NCI-H2171 (cell line): Measurements from ENCODE around the gene TRAPPC5.

Source experiments
- DNase-seq: peaks from one replicate; lab custom pipeline; 2025; lab: John Stamatoyannopoulos, UW

Gene TRAPPC5

DNA sequence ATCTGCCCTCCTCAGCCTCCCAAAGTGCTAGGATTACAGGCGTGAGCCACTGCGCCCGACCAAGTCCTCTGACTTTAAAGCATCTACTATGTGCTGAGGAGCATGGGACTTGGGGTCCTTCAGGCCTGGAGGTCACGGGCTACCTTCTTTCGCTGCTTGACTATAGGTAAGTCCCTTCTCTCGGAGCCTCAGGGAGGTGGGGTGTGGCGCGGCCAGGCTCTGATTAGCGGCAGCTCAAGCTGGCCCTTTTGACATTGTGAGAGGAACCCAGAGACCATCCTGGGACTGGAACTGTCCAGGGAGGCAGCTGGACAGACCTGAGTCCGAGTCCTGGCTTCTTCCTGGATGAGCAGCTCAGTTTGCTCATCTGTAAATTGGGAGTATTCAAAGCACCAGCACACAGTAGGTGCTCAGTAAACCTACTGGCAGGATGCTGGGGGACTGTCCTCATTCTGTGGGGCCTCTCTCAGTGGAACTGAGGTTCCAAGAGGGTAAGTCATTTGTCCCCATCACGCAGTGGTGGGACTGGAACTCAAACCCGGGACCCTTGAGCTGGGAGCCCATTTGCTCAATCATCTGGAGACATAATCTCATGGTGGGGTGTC, 20.5 kb downstream of the TRAPPC5 start:
- no peak for DNase-seq

GRCh38 chr19:7701654-7702457, 21.2 kb downstream of the TRAPPC5 start, which contains the start of gene FCER2:
Gene FCER2, minus strand, starts transcription at chr19:7702131. Its CDS starts 2,371 bp downstream, at chr19:7699760.
- DNase-seq = no peak

DNA sequence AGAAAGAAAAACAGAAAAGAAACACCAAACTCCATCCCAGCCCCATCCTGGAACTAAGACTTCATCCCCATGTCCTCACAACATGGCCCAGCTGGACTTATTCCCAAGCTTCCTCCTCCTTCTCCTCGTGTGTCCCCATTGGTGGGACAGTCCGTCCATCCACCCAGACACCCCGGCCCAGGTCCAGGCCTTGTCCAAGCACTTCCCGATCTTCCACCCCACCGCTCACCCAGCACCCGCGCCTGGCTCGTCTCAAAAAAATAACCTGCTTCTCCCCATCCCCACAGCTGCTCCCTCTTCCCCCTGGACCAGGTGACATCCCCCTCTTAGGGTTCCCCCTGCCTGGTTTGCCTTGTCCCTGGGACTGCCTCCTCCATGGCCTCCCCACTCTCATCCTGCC, 22.7 kb downstream of the TRAPPC5 start:
- DNase-seq = no peak

DNA sequence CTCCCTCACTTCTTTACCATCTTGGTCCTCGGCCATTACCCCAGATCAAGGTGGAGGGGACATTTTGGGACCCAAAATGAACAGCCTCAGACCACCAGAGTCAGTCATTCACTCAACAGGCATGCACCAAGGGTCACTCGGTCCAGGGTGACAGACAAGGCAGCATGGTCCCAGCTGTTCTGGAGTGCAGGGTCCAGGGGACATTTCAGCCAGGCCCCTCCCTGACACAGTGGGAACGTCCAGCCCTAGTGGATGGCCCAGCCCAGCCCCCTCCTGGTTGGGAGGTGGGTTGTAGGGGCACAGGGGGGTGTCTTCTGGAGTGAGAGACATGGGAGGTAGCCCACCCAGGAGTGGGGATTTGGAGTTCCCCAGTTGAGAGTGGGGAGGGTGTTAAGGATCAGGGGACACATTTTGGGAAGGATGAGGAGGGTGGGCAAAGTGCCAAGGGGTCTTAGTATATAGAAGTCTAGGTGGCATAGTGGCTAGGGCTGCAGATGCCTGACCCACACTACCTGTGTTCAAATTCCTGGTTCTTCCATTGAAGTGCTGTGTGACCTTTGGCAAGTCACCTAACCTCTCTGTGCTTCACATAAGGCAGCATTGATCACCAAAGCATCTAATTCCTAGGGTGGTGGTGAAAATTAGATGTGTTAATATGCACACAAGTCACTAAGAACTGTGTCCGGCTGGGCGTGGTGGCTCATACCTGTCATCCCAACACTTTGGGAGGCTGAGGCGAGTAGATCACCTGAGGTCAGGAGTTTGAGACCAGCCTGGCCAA, 23.8 kb downstream of the TRAPPC5 start:
- DNase-seq = no peak

GRCh38 chr19:7705387-7706187, 25.0 kb downstream of the TRAPPC5 start:
- no peak for DNase-seq

DNA sequence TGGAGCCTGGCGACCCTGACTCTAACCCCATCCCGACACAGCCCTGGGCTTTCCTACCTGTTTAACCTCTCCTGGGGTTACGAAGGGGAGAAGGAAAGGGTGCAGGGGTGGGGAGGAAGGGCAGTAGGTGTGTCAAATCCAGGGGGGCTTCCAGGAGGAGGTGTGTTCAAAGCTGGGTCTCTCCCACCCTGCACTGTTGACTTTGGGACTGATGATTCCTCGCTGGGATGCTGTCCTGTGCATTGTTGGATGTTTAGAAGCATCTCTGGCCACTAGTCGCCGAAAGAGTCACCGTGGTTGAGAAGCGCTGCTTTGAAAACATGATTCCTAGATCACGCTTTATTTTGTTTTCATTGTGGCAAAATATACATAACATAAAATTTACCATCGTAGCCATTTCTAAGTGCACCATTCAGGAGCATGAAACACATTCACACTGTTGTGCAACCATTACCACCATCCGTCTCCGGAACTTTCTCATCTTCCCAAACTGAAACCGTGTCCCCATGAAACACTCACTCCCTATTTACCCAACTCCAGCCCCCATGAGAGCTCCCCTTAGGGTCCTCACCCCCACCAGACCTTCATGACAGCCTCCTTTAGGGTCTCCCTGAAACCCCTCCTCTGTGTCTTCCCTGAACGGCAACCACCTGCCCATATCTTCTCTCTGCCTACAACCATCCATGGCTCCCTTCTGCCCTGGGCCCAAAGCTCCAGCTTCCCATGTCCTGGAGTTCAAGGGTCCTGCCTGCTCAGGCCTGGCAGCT, 25.7 kb downstream of the TRAPPC5 start:
- no peak for DNase-seq

GRCh38 chr19:7706955-7707456, 26.4 kb downstream of the TRAPPC5 start:
- DNase-seq = no peak

DNA sequence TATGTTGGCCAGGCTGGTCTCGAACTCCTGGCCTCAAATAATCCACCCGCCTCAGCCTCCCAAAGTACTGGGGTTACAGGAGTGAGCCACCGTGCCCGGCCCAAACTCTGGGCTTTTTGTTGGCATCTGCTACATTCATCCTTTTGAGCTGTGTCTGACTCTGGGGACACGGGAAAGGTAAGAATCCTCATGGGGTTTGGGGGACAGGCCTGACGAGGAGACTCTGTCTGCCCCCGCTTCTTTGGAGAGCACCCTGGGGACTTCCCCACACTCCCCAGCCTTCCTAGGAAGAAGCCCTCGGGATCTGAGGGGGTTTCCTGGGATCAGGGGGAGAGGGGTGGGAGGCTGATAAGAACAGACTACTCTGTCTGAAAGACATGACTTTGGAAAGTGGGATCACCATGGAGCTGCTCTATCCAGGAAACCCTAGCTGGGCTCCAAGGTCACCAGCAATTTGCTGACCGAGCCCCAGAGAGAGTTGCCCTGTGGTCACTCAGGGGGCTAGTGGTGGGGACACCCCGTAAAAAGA, 29.4 kb downstream of the TRAPPC5 start:
- DNase-seq = no peak

DNA sequence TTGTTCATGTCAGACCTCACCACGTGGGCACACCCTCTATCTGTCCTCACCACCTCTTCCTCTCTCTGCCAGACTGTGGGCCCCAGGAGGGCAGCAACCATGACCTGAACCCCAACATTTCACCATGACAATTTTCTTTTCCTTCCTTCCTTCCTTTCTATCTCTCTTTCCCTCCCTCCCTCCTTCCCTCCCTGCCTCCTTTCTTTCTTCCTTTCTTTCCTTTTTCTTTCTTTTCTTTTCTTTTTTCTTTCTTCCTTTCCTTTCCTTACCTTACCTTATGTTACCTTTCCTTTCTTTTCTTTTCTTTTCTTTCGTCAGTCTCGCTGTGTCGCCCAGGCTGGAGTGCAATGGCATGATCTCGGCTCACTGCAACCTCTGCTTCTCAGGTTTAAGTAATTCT, 30.0 kb downstream of the TRAPPC5 start:
- DNase-seq = no peak

DNA sequence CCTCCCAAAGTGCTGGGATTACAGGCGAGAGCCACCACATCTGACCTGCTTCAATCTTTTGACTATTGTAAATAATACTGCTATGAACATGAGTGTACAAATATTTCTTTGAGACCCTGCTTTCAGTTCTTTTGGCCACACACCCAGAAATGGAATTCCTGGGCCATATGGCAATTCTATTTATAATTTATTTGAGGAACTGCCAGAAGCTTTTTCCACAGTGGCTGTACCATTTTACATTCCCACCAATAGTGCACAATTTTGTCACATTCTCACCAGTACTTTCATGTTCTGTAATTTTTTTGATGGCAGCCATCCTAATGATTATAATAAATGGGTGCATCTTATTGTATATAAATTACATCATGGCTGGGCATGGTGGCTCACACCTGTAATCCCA, 35.0 kb downstream of the TRAPPC5 start:
- no peak for DNase-seq

GRCh38 chr19:7716762-7717161, 36.1 kb downstream of the TRAPPC5 start:
- no peak for DNase-seq

GRCh38 chr19:7718668-7719067, 38.0 kb downstream of the TRAPPC5 start:
- no peak for DNase-seq

DNA sequence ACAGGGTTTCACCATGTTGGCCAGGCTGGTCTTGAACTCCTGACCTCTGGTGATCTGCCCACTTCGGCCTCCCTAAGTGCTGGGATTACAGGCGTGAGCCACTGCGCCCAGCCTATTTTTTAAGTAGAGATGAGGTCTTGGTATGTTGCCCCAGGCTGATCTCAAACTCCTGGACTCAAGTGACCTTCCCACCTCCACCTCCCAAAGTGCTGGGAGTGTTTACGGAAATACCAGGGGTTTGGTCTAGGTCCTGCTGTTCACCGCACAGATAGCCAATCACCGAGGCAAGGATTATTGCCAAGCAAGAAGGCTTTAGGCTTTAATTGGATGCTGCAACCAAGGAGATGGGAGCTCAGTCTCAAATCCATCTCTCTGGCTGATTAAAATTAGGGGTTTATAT, 39.7 kb downstream of the TRAPPC5 start:
- no peak for DNase-seq

DNA sequence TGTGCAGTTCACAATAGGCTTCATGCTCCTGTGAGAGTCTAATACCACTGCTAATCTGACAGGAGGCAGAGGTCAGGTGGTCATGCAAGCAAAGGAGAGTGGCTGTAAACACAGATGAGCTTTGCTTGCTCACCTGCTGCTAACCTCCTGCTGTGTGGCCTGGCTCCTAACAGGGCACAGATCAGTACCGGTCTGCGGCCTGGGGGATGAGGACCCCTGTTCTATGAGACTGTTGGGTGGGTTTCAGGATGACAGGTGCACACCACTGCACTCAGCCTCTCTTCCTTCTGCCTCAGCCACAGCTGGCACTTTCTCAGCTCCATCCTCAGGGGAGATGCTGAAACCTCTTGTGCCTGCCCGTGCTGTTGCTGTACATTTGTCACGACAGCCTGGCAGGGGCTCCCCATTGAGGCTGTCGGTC, 41.6 kb downstream of the TRAPPC5 start:
- DNase-seq = peak; percentile 89

GRCh38 chr19:7725791-7726190, 45.2 kb downstream of the TRAPPC5 start:
- no peak for DNase-seq

GRCh38 chr19:7729211-7729610, 48.6 kb downstream of the TRAPPC5 start:
- DNase-seq = peak; percentile 5

DNA sequence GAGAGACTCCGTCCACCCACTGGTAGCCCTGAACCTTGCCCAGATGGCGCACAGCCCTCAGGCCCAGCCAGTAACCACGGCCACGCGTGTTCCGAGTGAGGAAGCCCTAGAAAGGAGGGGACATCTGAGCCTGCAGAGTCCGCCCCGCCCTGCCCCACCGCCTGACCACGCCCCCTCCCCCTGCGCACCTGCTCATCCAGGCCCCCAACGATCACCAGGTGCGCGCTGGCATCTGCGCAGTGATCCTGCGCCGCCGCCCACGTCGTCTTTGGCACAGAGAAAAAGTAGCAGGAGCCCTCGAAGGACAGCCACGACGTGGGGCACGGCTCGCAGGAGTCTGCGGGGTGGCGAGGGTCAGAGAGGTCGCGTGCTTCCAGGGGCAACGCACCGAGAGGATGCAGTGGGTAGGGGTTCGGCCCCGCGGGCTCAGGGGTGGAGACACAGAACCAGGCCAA, 49.2 kb downstream of the TRAPPC5 start:
- DNase-seq = peak; percentile 60

DNA sequence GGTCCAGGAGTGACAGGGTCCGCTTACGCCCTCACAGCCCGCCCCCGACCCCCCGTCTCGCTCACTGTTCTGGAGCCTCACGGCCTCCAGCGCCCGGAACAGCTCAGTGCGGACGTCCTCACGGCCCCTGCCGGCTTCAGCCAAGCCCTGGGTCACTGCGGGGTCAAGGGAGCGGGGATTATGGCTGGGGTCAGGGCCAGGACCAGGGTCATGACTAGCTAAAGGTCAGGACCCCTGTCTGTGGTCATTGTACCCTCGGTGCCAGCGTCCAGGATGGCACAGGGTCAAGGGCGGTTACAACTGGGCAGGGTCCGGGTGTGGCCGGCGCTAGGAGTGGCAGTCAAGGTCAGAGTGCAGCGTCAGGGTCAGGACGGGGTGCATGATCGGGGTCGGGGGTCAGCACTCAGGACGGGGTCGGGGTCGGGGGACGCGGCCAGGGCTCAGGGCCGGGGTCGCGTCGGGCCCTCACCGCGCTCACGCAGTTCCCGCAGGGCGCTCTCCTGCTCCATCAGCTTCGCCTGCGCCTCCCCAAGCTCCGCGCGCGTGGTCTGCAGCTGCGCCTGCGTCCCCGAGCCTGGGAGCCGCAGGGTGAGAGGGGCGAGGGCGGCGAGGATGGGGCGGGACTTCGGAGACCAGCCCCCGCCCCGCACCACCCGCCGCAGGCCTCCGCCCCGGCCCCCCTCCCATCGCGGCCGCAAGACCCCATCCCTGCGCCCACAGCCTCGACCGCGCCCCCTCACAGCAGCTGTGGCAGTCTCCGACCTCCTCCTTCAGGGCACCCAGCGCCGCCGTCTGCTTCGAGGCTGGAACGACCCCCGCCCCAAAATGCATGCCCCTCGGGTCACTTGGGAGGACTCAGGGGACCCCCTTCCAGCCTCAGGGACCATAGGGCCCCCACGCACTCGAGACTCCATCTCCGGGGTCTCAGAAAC, 49.9 kb downstream of the TRAPPC5 start:
- no peak for DNase-seq

- DNase-seq = no peak
Measured at GRCh38 chr19:7731218-7731595, 50.6 kb downstream of the TRAPPC5 start.

- no peak for DNase-seq
Measured at GRCh38 chr19:7731615-7732014, 51.0 kb downstream of the TRAPPC5 start.
